HG03175 (cell line): Measurements from ENCODE around the gene GPD1L.
"Not testable (repeated sequence)": the region's sequence is repeated elsewhere in the genome, so short reads cannot be mapped to it uniquely, and the experiment has no call there.

ENCODE experiments used
- ATAC-seq: cut with Tn5 transposase; IDR thresholded peaks from one replicate; pipeline ENCODE4 v1.9.1; 2021; ENCODE audit warnings: mild to moderate bottlenecking, moderate library complexity; ENCODE audit not compliant: unreplicated experiment

The GPD1L gene

GRCh38 chr3:32177702-32178198, 71.3 kb downstream of the GPD1L start:
- ATAC-seq: peak; percentile 69

- ATAC-seq: no peak
Observed at GRCh38 chr3:32180141-32180784, 73.8 kb downstream of the GPD1L start.

GRCh38 chr3:32181365-32181764, 74.9 kb downstream of the GPD1L start:
- no peak for ATAC-seq

GRCh38 chr3:32181796-32182195, 75.4 kb downstream of the GPD1L start:
- no peak for ATAC-seq

- no peak for ATAC-seq
Observed at GRCh38 chr3:32184187-32184730, 77.8 kb downstream of the GPD1L start.

GRCh38 chr3:32186097-32186496, 79.7 kb downstream of the GPD1L start:
- ATAC-seq: no peak

GRCh38 chr3:32186876-32187275, 80.5 kb downstream of the GPD1L start:
- ATAC-seq: no peak

- ATAC-seq: no peak
Observed at GRCh38 chr3:32189693-32190092, 83.3 kb downstream of the GPD1L start.

- not testable (repeated sequence) for ATAC-seq
Observed at GRCh38 chr3:32190556-32190955, 84.1 kb downstream of the GPD1L start.

GRCh38 chr3:32193101-32193500, 86.7 kb downstream of the GPD1L start:
- ATAC-seq: no peak

GRCh38 chr3:32194653-32195052, 88.2 kb downstream of the GPD1L start:
- ATAC-seq: no peak

GRCh38 chr3:32195995-32196540, 89.6 kb downstream of the GPD1L start:
- ATAC-seq: no peak

GRCh38 chr3:32197991-32198390, 91.6 kb downstream of the GPD1L start:
- ATAC-seq: no peak

GRCh38 chr3:32198714-32199113, 92.3 kb downstream of the GPD1L start:
- ATAC-seq: no peak

GRCh38 chr3:32200490-32200889, 94.1 kb downstream of the GPD1L start:
- no peak for ATAC-seq

GRCh38 chr3:32200992-32201758, 94.8 kb downstream of the GPD1L start:
- no peak for ATAC-seq

GRCh38 chr3:32202496-32202895, 96.1 kb downstream of the GPD1L start:
- no peak for ATAC-seq

GRCh38 chr3:32203854-32204253, 97.4 kb downstream of the GPD1L start:
- no peak for ATAC-seq

GRCh38 chr3:32208447-32208846, 102.0 kb downstream of the GPD1L start:
- ATAC-seq: no peak

- no peak for ATAC-seq
Observed at GRCh38 chr3:32215185-32215584, 108.8 kb downstream of the GPD1L start.

- ATAC-seq: no peak
Observed at GRCh38 chr3:32216172-32216783, 109.9 kb downstream of the GPD1L start.
